Lung (tissue), 12 donors: ENCODE data around the gene SRRM4. TPM values are rescaled to one million over a fixed set of nuclear protein-coding genes. Genes with fewer than 3 reads are reported as not detected.

Experiments used
- ATAC-seq: fragments of 200-7000 bp; cut with Tn5 transposase; one replicate; pipeline ENCODE4 v1.9.1; 2020; ENCODE audit warnings: moderate number of reproducible peaks; ENCODE audit not compliant: insufficient read depth, low FRiP score
- DNase-seq, 3 donors: peaks; one replicate each; pipeline ENCODE4 v3.0.0-alpha.2; 2013 to 2017
- H3K27ac ChIP-seq, 2 donors: one replicate each; pipeline ENCODE4 v1.5.1; 2013; ENCODE audit warnings: mild to moderate bottlenecking in 2 of 2, moderate library complexity in 2 of 2, control low read depth in 1 of 2, inconsistent platforms in 1 of 2, low read depth in 1 of 2, low read length in 1 of 2
- H3K27me3 ChIP-seq, 3 donors: one replicate each; pipeline ENCODE4 v1.5.1; 2013; ENCODE audit warnings: low read length in 2 of 3; ENCODE audit not compliant: control insufficient read depth in 3 of 3, insufficient read depth in 3 of 3
- H3K36me3 ChIP-seq, 4 donors: one replicate each; pipeline ENCODE4 v1.5.1; 2013; ENCODE audit warnings: low read length in 4 of 4, mild to moderate bottlenecking in 1 of 4, moderate library complexity in 1 of 4; ENCODE audit not compliant: control insufficient read depth in 4 of 4, insufficient read depth in 4 of 4
- H3K4me1 ChIP-seq, 5 donors: one replicate each; pipeline ENCODE4 v1.5.1; 2013; ENCODE audit warnings: low read length in 5 of 5, mild to moderate bottlenecking in 2 of 5, moderate library complexity in 1 of 5; ENCODE audit not compliant: control insufficient read depth in 5 of 5, insufficient read depth in 5 of 5
- H3K4me3 ChIP-seq: one replicate; pipeline ENCODE4 v1.5.1; 2013; ENCODE audit warnings: mild to moderate bottlenecking, control low read depth, moderate library complexity
- H3K9ac ChIP-seq, 2 donors: one replicate each; pipeline ENCODE4 v1.5.1; 2013; ENCODE audit warnings: low read length in 2 of 2, control low read depth in 1 of 2; ENCODE audit not compliant: insufficient read depth in 1 of 2
- H3K9me3 ChIP-seq, 4 donors: one replicate each; pipeline ENCODE4 v1.5.1; 2013; ENCODE audit warnings: low read length in 3 of 4, mild to moderate bottlenecking in 1 of 4, moderate library complexity in 1 of 4; ENCODE audit not compliant: control insufficient read depth in 4 of 4, insufficient read depth in 3 of 4
- CTCF ChIP-seq: IDR thresholded peaks from 2 replicates; pipeline ENCODE4 v1.5.1; 2012; ENCODE audit warnings: mild to moderate bottlenecking; ENCODE audit errors: control extremely low read depth, extremely low read depth
- WGBS, 2 donors: extraction: QIAGEN DNeasy Blood & Tissue Kit; methylation state at CpG; one replicate each; pipeline ENCODE4 v1.1.7; 2013; 5-methylcytosine and 5-hydroxymethylcytosine counted together
- polyA plus RNA-seq, 2 donors: library from polyadenylated mRNA; stranded (reverse); fragments of 200-250 nt; gene quantifications; one replicate each; pipeline ENCODE4 v1.2.1, GENCODE V29; 2013
- total RNA-seq, 2 donors: library from RNA; depleted of rRNA in 1 of 2; stranded (reverse); fragments of >200 nt in 1 of 2; gene quantifications; one replicate each; pipeline ENCODE4 v1.2.1, GENCODE V29; 2014 to 2021
- donor health status: control.
- donor health status: control.
- donor health status: Bipolar disorder and iron deficiency.
- donor health status: healthy.
- donor health status: DM: yes; HTN: yes; CAD: no.

SRRM4 gene
- total and polyA plus RNA-seq, 4 donors = 0.01 to 0.20 (median 0.03) TPM

GRCh38 chr12:118959348-118959747 is 22.0 kb upstream of the SRRM4 start:
- no peaks in the 10 kb centered on the region for H3K9me3 ChIP-seq
- ATAC-seq (no peak), DNase-seq (no peak)
- WGBS, 2 donors = 68 to 76% methylated on average over 4 of the region's 4 CpGs
- H3K27ac ChIP-seq = no peak overlapping the region
- H3K9ac ChIP-seq = no peak overlapping the region
- H3K4me1 ChIP-seq = peaks cover 0 to 1% (median 0%) of the 10 kb centered on the region in 5 donors
- no peak for TF ChIP-seq CTCF
- H3K4me3 ChIP-seq = no peak overlapping the region
- no peaks in the 10 kb centered on the region for H3K27me3 ChIP-seq
- H3K36me3 ChIP-seq = no peaks in the 10 kb centered on the region

- Histone ChIP-seq H3K36me3 (no peaks in the 10 kb centered on the region), H3K27ac (no peak overlapping the region), H3K9me3 (no peaks in the 10 kb centered on the region), H3K4me3 (no peak overlapping the region), H3K27me3 (no peaks in the 10 kb centered on the region), H3K4me1 (peaks cover 0 to 1% (median 0%) of the 10 kb centered on the region in 5 donors), H3K9ac (no peak overlapping the region)
- no peak for TF ChIP-seq CTCF
- no peak for DNase-seq
- WGBS, 2 donors = 44 to 83% methylated on average over 2 of the region's 2 CpGs
- no peak for ATAC-seq
Measured at GRCh38 chr12:118959985-118960560, 21.3 kb upstream of the SRRM4 start.

- 75 to 85% methylated on average over 6 of the region's 6 CpGs for WGBS, 2 donors
- H3K27ac ChIP-seq = no peak overlapping the region
- no peaks in the 10 kb centered on the region for H3K27me3 ChIP-seq
- no peak overlapping the region for H3K9ac ChIP-seq
- no peaks in the 10 kb centered on the region for H3K9me3 ChIP-seq
- TF ChIP-seq CTCF = no peak
- H3K4me1 ChIP-seq = peaks cover 0 to 1% (median 0%) of the 10 kb centered on the region in 5 donors
- ATAC-seq = no peak
- H3K4me3 ChIP-seq = no peak overlapping the region
- no peaks in the 10 kb centered on the region for H3K36me3 ChIP-seq
- DNase-seq = no peak
Measured at GRCh38 chr12:118960865-118961264, 20.5 kb upstream of the SRRM4 start.

GRCh38 chr12:118964988-118965387 is 16.4 kb upstream of the SRRM4 start:
- 71 to 81% methylated on average over 5 of the region's 5 CpGs for WGBS, 2 donors
- Histone ChIP-seq H3K27me3 (no peaks in the 10 kb centered on the region), H3K9me3 (no peaks in the 10 kb centered on the region), H3K27ac (no peak overlapping the region), H3K36me3 (no peaks in the 10 kb centered on the region), H3K4me3 (no peak overlapping the region), H3K9ac (no peak overlapping the region), H3K4me1 (no peaks in the 10 kb centered on the region)
- TF ChIP-seq CTCF = no peak
- no peak for DNase-seq
- ATAC-seq = no peak
